GM19351 (cell line): ENCODE results near the gene PYY.
"Not testable (repeated sequence)": the region's sequence is repeated elsewhere in the genome, so short reads cannot be mapped to it uniquely, and the experiment has no call there.

Source experiments
- ATAC-seq: cut with Tn5 transposase; IDR thresholded peaks from one replicate; pipeline ENCODE4 v1.9.1; 2021; ENCODE audit warnings: mild to moderate bottlenecking, moderate library complexity; ENCODE audit not compliant: unreplicated experiment

PYY gene

GRCh38 chr17:43953746-43954145 lies at the start of gene PYY:
Gene PYY (minus strand): TSS chr17:43953940. CDS start chr17:43953483, 457 bp downstream.
- no peak for ATAC-seq

DNA sequence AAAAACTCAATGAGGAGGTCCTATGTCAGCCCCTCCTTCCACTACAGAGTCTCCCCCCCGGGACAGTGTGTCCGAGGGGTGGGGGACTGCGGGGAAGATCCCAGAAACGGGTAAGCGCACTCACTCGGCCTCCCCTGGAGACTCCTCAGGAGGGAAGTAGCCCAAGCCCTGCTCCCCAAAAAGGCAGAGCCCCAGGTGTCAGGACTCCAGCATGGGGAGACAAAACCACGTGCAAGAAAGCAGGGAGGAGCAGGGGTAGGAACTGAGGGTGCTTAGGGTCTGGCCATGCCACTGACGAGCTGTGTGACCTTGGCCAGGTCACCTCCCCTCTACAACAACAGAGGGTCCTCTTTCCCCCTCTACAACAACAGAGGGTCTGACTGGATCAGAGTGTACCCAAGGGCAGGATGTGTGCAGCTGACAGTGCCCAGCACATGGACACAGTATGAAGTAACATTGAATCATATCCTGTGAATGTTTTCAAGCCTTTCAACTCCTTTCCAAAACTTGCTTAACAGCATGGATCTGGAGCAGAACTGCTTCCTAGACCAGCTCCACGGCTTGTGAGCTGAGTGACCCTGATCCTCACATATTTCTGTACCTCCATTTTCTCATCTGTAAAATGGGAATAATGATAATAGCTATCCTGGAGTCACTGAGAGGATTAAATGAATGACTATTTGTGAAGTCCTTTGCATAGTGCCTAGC lies 48.6 kb upstream of the PYY start:
- no peak for ATAC-seq

DNA sequence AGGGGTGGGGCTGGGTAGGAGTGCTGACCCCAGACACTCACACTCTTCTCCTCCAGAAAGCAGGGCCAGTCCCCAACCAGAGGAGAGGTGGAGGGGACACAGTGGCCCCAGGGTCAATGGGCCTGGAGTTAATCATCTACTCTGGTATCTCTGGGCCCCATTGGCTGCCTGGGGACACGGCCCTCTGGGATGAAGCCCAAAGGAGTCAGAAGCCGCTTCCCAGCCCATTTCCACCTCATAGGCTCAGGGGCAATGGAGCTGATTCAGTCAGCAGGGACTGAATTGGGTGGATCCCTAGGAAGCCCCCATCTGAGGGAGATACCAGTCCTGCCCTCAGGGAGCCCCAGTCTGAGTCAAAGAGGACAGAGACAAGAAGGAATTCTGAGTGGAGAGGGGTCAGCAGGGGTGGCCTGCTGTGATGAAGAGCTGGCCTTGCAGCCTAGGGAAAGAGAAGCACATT lies 47.8 kb upstream of the PYY start:
- no peak for ATAC-seq

DNA sequence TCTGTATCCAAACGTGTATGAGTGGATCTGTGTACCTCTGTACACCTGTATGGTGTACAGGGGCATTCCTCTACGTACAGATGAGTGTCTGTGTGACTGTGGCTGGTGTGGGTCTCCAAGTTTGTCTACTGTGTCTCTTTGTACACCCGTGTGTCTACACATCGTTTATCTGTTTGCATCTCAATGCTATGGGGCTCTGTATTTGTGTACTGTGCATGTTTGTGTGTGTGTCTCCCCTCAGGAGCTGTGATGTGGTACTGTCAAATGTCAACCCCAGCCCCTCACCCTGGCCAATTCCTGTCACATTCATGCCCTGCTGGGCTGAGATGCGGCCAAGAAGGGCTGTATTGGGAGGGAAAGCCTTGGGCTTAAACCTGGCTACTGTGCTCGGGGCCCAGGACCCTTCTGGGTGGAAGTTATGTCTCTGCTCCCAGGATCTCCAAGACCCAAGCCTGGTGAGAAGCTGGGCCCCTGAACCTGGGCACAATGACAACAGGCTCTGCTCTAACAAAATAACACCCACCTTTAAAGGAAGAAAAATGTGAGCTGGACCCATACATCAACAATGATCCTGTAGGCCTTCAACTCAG lies 47.2 kb upstream of the PYY start:
- no peak for ATAC-seq

DNA sequence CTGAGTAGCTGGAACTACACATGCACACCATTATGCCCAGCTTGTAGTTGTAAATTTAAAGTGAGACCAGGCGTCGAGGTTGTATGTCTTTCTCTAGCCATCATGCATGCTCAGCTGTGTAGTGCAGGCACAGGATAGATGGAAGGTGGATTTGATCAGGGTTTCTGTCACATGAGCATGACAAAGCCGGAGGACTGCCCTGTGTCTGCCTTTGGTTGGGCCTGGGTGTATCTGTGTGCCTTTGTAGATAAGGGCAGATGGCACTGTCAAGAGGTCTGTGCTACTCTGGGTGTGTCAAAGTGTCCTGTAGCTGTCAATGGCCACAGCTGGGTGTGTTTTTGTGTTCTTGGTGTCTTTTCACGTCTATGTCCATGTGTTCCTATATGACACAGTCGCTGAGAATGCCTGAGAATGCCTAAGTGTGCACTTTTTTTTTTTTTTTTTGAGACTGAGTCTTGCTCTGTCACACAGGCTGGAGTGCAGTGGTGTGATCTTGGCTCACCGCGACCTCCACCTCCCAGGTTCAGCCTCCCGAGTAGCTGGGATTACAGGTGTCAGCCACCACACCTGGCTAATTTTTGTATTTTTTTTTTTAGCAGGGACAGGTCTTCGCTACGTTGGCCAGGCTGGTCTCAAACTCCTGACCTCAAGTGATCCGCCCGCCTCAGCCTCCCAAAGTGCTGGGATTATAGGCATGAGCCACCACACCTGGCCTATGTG lies 46.6 kb upstream of the PYY start:
- ATAC-seq = no peak

DNA sequence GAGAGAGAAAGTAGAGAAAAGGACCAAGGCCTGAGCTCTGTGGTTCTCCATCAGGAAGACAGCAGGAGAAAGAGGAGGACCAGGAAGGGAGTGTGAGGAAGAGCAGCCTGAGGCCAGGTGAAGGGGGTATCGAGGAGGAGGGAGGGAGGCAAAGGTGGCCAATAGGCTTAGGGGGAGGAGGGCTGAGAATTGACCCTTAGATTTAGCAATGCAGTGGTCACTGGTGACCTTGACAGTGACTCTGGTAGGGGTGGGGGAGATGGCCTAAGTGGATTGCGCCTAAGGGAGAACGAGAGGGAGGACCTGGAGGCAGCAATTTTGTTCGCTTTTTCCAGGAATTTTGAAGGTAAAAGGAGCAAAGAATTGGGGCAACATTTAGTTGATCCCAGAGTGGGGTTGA lies 45.3 kb upstream of the PYY start:
- ATAC-seq = no peak

- ATAC-seq = no peak
Measured at GRCh38 chr17:43998552-43998951, 44.8 kb upstream of the PYY start.

GRCh38 chr17:43997180-43997579 lies 43.4 kb upstream of the PYY start:
- ATAC-seq = not testable (repeated sequence)

DNA sequence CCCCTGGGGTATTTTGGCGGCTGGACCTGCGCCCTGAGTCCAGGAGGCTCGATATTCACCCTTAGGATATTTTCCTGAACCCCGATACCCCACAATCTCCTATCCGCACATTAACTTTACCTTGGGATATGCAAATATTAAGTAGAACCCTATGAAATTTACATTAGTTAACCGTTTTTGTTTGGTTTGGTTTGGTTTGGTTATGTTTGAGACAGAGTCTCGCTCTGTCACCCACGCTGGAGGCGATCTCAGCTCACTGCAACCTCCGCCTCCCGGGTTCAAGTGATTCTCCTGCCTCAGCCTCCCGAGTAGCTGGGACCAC lies 41.4 kb upstream of the PYY start:
- no peak for ATAC-seq

- no peak for ATAC-seq
Measured at GRCh38 chr17:43994272-43995149, 40.8 kb upstream of the PYY start.

DNA sequence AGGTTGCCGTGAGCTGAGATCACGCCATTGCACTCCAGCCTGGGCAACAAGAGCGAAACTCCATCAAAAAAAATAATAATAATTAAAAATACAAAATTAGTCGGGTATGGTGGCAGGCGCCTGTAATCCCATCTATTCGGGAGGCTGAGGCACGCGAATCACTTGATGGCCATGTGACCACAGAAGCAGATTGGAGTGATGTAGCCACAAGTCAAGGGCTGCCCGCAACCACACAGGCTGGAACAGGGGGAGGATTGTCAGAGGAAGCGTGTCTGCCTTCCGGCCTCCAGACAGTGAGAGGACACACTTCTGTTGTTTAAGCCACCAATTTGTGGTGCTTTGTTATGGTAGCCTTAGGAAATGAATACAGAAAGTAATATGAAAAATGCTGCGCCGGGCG lies 38.9 kb upstream of the PYY start:
- no peak for ATAC-seq

GRCh38 chr17:43988301-43988700 lies 34.6 kb upstream of the PYY start:
- ATAC-seq = no peak

- no peak for ATAC-seq
Measured at GRCh38 chr17:43987131-43988021, 33.6 kb upstream of the PYY start.

- ATAC-seq = no peak
Measured at GRCh38 chr17:43986225-43986981, 32.7 kb upstream of the PYY start.

DNA sequence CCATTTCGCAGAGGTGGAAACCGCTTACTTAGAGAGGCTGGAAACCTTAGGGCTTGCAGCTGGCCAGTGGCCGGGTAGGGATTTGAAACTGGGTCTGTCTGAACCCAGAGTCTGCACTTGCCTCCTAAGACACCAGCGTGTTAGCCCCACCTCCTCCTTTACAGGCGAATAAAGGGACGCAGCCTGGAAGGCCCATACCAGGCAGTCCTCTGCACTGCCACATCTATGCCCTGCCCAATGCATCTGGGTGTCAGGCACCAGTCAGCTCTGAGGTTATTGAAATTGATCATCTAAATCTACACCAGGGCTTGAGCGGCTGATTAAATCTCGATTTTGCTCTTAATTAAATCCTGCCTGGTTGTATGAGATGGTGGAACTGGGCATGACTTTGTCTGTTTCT lies 30.8 kb upstream of the PYY start:
- ATAC-seq = no peak

DNA sequence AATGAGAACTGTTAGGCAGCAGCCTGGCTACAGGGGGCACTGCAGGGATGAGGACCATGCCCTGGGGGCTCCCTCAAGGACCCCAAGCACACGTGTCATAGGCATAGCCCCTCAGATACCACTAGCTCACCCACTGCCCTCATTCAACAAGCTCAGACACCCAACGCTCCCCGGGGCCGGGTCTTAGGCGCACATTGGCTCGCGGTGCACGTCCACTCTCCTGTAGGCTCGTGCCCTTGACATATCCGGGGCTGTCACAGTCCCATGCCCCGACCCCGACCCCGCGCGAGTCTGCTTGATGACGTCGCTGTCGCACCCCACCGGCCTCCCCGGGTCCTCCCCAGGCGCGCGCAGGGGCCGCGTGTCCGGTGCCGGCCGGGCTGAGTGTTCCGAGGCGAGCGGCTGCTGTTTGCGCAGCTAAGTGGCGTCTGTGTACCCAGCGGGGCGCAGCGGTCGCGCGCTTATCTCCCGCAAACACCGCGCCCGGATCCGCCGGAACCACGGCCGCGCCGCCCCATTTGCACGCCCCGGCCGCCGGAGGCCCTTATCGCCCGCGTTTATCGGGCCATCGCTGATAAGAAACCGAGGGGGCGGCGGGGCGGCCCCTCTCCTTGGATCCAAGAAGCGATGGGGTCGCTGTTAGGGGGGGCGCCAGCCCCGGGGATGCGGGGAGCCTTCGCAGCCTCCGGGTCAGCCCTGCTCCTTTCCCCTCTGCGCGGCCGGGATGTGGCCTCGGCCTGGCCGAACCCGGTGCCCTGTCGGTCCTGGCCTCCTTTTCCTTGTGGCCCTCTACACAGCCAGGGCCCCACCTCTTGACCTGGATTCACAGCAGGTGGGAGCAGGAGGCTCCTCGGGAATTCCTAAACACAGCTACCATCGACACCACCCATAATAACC lies 30.0 kb upstream of the PYY start:
- no peak for ATAC-seq

DNA sequence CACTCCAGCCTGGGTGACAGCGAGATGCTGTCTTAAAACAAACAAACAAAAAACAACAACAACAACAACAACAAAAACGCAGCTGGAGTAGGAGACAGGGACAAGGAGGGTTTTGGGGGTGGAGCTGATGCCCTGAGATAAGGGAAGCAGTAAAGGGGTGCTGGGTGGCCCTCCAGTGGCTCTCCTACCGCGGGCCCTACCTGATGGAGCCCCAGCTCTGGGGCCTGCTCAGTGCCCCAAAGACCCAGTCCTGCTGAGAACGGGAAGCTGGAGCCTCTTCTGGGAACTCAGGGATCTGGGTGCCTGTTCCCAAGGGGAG lies 29.4 kb upstream of the PYY start:
- no peak for ATAC-seq

DNA sequence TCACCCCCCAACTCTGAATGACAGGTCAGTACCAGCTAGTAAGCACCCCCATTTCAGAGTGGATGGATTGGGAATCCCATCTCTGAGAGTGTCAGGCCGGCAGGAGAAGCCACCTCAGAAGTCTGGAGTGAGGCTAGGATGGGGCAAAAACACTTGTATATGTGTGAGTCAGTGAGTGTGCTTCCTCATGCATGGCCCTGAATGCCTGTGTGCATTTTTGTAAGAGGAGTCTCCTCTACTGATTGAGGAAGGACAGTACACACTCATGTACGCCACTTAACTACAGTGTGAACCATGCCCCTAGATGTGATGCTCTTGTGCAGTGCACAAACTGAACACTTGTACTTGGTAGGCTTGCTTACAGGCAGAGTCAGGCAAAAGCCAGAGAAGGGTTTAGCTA lies 28.4 kb upstream of the PYY start:
- ATAC-seq = no peak

GRCh38 chr17:43979671-43980070 lies 25.9 kb upstream of the PYY start:
- no peak for ATAC-seq
